NCI-H2196 (cell line): ENCODE measurements around the gene NEDD4L.

Source experiments
- DNase-seq: peaks from one replicate; lab custom pipeline; 2025; ENCODE audit not compliant: unreplicated experiment; lab: John Stamatoyannopoulos, UW

Gene NEDD4L

DNA sequence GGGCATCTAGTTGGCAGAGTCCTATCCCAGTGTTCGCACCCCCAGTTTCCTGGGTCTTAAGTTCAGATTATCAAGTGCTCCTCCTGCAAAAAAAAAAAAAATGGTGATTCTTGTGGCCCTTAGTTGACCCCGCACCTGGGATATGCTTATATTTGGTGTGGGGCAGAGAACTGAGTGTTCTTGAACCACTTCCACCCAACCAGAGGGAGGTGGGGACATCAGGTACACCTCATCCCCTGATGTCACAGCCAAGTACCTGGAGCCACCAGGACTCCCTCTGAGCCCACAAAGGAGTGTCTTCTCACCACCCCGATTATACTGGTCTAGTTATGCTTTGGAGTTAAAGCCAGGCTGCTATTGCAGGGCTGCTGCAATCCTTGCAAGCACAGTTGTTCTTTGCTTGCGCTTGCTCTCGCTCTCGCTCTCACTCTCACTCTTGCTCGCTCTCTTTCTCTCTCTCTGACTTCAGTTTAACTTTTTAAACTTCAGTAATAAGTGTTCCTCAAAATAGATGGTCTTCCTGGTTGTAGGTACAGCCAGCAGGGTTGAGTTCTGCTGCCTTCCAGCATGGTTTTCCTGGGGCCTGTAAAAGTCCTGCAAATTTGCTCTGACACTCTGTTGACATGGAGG, 265.7 kb downstream of the NEDD4L start:
- DNase-seq, result no peak

DNA sequence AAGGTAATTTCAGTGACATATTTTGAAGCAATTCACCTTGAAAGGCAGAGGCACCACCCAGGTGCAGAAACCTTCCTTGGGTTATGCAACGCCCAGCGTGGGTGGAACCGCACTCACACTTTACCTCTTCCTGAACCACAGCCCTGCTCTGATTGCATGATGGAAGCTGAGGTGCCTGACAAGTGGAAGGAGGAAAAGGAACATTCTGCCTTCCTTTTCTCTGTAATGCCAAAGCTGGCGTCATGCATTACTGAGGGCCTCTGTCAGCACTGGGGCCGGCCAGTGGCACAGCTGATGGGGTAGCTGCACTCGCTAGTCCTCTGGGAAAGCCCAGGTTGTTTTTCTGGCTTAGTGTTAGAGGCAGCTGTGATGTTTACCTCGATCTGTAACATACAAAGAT, 266.5 kb downstream of the NEDD4L start:
- no peak for DNase-seq

- DNase-seq, result no peak
Observed at GRCh38 chr18:58311390-58311789, 267.4 kb downstream of the NEDD4L start.

DNA sequence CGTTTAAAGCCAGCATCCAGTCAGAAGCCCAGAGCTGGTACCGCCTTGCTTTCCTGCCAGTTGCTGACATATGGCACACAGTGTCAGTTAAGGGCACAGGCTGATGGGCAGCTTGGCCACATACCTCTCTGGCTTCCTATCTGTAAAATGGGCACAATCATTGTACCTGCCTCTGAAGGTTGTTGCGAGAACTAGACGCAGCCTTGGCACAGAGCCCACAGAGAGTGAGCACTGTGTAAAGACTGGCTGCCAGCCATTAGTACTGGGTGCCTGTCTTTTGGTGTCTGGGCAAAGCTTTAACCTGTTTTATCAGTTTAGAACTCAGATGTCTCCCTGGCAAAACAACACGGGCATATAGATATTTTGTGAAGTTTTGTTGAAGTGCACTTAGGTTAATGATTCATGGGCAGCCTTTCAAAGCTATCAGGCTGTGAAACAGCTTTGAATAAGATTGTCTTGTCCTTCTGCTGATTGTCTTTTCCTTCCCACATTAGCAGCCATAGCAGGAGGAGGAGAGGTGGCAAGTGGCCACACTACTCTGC, 269.5 kb downstream of the NEDD4L start:
- DNase-seq, result peak; percentile 68

- DNase-seq, result no peak
Observed at GRCh38 chr18:58314284-58314683, 270.3 kb downstream of the NEDD4L start.

GRCh38 chr18:58315041-58315440, 271.0 kb downstream of the NEDD4L start:
- DNase-seq, result no peak

DNA sequence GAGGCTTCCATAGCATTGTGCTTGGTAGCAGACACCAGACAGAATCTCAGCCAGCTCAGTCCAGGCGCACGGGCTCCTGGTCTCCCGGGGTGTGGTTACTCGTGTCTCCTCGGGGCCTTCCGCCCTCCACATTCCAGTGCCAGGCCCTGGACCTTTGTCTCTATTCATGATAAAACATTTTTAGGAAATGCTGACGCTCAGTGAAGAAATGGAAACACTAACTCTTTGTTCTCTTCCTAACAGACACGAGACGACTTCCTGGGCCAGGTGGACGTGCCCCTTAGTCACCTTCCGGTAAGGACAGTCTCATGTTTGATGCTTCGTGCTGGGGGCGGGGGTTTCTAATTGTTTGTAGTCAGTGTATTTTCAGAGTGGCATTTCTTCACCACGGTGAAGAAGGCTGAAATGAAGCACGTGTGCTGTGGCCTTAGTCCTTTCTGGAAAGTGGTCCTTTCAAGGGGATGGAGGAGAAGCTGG, 271.8 kb downstream of the NEDD4L start:
- no peak for DNase-seq

GRCh38 chr18:58316396-58317342, 272.6 kb downstream of the NEDD4L start:
- DNase-seq, result no peak

DNA sequence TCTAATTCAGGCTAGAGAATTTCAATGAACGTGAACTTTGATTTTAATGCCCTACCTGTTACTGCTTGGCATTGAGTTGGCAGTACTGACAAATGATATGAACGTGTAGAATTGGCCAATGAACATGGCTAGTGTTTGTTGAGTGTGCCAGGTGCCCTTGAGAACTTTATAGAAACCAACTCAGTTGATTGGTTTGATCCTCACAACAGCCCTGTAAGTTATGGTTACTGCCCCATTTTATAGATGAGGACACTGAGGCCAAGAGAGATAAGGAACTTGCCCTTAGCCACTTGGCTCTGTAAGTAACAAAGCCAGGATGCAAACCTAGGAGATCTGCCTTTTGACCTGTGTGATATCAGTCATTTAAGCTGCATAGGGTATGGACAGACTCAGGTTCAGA, 275.7 kb downstream of the NEDD4L start:
- no peak for DNase-seq

GRCh38 chr18:58320907-58321561, 277.0 kb downstream of the NEDD4L start:
- no peak for DNase-seq

DNA sequence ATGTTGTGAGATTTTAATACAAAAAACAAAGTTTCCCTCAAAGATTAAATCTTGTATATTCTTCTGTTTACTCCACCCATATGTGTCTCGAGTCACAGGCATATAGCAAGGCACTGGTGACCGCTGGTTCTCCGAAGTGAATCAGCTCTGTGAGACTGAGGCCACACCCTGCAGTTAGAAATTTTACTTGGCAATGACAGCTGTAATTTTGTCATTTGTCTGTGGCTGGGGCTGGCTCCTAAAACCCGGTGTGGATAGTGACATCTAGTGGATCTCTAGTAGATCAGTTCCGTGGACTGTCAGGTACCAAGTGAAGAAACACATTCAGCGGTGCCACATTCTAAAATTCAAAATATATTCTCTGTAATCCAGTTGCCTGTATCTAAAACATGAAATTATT, 278.0 kb downstream of the NEDD4L start:
- peak; percentile 61 for DNase-seq

DNA sequence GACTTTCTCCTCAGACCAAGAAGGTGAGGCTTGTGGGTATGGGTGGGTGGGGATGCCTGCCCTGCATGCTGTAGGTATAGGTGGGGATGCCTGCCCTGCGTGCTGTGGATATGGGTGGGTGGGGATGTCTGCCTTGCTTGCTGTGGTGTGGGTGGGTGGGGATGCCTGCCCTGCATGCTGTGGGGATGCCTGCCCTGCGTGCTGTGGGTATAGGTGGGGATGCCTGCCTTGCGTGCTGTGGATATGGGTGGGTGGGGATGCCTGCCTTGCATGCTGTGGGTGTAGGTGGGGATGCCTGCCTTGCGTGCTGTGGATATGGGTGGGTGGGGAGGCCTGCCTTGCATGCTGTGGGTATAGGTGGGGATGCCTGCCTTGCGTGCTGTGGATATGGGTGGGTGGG, 278.4 kb downstream of the NEDD4L start:
- DNase-seq, result no peak

DNA sequence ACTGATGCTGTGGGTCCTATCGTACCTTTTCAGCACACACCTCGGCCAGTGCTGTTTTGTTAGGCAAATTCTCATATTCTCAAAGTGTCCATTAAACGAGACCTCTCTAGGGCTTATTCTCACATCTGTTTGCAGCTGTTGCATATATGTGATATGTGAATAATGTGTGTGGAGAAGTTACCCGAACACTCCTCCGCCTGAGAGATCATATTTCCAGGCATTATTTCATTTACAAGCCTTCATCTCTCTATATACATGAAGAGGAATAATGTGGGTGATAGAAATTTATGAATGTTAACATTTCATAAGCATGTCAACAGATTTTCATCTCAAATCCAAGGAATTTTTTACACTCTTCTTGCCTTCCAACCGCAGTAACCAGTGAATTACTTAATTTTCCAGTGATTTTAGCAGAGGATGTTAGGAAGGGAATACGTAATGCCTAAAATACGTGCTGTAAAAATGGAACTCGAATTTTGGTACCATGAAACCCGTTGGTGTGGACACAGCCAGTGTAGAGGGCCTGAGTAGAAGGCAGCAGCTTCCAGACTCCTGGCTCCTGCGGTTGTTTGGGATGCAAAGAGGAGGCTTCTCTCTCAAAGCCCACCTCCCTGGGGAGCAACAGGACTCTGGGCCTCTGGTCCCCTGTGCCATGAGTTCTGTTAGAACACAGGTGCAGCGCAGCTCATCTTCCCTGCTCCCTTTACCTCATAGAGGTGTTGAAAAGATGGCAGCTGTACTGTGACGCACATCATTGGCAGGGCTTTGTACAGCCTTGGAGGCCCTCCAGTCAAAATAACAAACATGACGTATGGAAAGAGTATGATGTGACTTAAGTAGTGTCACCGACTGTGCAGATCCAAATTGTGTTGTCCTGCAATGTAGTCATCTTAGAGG, 280.1 kb downstream of the NEDD4L start:
- DNase-seq, result no peak

GRCh38 chr18:58324824-58325480, 280.9 kb downstream of the NEDD4L start:
- DNase-seq, result no peak

DNA sequence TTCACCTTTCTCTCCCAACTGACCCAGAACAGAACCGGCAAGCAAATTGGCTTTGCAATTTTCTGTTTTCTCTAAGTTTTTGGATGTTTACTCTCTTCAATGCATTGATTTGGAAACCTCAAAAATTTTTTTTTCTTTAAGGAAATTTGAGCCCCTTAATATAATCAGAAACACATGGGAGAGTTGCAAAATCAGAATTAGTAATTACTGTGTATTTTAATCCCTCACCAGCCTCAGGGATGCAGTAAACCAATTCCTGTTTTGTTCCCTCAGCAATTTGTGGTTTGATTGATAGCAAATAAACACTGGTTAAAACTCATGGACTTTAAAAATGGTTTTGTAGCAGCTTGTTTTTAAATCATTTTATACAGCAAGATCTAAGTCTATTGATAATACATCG, 281.5 kb downstream of the NEDD4L start:
- no peak for DNase-seq

- no peak for DNase-seq
Observed at GRCh38 chr18:58334061-58334460, 290.0 kb downstream of the NEDD4L start.

DNA sequence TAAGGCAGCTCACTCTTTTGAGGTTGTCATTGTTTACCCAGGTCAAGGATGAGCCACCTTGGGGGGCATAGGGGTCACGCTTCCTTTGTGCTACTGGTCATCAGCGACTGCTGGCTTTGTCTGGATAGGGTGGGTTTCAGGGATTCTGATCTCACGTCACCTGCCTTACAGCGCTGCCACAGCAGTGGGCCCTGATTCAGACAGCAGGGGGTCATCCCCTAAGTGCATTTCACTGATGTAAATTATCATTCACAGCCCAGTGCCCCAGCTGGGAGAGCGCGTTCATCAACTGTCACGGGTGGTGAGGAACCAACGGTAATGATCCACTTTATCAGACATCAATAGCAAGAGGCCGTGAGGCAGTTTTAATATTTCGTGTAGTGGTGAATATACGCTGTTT, 291.2 kb downstream of the NEDD4L start:
- DNase-seq, result no peak

DNA sequence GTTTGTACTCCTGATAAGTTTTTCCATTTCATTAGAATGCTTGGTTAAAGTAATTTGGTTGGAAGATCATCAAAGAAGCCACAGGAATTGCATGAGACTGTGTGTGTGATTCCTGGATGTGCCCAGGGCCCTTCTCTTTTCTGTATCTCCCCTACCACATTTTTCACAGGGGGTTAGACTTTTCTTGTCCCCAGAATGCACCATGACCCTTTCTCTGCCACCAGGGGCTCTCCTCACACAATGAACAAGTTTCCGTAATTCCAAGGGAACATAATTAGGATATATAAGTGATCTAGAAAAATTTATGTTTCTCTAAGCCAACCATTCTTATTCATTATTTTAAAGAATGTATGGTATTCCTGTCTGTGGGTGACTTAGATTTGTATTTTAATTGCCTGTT, 291.8 kb downstream of the NEDD4L start:
- no peak for DNase-seq

DNA sequence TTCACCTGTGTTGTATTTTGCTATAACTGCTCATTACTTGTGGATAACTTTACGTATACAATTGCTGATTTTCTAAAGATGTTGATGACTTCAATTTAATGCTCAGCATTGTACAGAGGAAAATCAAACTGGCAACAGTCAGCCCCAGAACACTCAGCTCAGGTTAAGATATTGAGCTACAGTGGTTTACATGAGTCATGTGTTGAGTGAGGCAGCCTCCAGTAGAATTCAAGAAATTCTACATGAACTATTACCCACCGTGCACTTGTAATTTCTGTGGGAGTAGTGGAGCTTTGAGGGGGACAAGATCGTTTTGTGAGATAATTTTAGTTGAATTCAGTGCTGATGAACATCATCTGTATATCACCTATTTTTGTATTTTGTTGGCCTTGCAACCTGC, 292.6 kb downstream of the NEDD4L start:
- no peak for DNase-seq

GRCh38 chr18:58337285-58337684, 293.3 kb downstream of the NEDD4L start:
- DNase-seq, result no peak
